HG03520 (cell line): ENCODE results near the gene ZNF81.
"Not testable (repeated sequence)": the region's sequence is repeated elsewhere in the genome, so short reads cannot be mapped to it uniquely, and the experiment has no call there.

Experiments
- ATAC-seq: cut with Tn5 transposase; IDR thresholded peaks from one replicate; pipeline ENCODE4 v1.9.1; 2021; ENCODE audit warnings: mild to moderate bottlenecking, moderate library complexity; ENCODE audit not compliant: unreplicated experiment

ZNF81 gene

GRCh38 chrX:47843363-47843762, 6.7 kb downstream of the ZNF81 start:
- ATAC-seq: no peak

DNA sequence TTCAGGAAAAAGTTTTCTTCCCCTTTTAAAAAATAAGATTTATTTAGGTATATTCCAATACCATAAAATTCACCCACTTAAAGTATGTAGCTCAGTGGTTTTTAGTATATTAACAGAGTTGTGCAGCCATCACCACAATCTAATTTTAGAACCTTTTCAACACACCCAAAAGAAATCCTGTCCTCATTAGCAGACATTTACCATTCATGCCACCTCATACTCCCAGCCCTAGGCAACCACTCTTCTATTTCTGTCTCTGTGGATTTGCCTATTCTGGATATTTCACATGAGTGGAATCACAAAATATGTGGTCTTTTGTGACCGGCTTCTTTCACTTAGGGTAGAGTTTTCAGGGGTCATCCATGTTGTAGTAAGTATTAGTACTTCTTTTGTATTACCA, 7.4 kb downstream of the ZNF81 start:
- no peak for ATAC-seq

DNA sequence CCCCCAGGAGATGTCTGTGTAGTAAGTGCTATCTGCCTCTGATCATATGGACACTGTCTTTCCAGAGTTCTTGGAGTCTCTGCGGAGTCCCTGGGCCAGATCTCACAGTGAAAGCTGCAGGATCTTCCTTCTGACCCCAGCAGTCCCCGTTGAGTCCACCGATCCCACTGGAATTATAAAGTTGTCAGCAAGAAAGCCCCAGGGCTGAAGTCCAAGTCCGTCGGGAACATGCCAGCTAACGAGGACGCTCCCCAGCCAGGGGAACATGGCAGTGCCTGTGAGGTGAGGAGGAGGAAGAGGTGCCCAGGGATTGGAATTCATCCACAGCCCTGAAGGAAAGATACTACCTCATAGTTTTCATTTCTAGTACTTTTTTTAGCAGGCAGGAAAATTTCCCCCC, 9.3 kb downstream of the ZNF81 start:
- no peak for ATAC-seq

DNA sequence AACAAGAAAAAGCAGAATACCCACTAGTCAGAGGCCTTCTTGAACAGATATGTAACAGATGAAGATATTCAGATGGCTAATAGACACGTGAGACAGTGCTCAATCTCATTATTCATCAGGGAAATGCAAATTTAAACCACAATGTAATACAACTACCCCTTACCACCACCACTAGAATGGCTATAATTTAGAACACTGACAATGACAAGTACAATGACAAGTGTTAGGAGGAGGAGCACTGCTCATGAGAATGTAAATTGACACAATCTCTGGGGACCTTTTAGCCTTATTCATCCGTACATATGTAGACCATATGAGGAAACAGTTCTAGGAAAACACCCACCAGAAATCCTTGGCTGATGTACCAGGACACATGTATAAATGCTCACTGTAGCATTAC, 13.1 kb downstream of the ZNF81 start:
- ATAC-seq: no peak

DNA sequence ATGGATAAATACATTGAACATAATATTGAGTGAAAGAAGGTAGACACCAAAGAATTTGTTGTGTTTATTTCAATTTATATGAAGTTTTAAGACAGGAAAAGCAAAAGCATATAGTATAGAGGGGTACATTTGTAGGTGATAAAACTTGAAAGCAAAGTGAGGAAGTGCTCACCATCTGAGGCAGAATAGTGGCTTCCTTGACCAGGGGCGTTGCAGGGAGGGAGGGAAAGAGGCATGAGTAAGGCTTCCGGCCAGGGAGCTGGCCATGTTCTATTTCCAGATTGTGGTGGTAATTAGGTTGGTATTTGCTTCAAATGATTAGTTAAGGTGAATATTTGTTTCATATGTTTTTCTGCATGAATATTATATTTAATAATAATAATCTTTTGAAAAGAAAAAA, 13.7 kb downstream of the ZNF81 start:
- ATAC-seq: not testable (repeated sequence)

GRCh38 chrX:47850901-47851300, 14.2 kb downstream of the ZNF81 start:
- ATAC-seq: no peak

DNA sequence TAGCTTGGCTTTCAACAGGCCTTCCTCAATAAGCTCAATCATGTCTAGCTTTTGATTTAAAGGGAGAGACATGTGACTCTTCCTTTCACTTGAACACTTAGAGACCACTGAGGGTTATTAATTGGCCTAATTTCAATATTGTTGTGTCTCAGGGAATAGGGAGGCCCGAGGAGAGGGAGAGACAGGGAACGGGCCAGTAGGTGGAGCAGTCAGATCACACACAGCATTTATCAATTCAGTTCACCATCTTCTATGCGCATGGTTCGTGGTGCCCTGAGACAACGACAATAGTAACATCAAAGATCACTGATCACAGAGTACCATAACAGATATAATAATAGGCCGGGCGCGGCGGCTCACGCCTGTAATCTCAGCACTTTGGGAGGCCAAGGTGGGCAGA, 17.8 kb downstream of the ZNF81 start:
- ATAC-seq: no peak

DNA sequence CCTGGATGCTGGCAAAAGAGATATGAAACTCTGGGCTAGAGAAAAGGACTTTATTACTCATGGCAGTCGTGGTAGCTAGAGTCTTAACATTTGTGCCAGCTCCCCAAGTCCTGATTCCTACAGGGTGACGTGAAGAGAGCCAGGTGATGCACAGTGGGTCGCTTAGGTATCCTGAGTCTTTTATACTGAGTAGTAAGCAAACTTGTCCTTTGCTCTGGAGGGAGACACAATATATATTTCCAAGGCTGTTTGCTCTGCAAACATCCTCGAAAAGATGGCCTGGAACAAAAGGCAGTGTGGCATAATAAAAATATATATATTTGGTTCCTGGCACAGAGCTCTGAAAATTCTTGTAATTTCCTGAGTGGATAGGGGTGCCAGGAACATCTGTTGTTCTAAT, 23.0 kb downstream of the ZNF81 start:
- ATAC-seq: no peak

DNA sequence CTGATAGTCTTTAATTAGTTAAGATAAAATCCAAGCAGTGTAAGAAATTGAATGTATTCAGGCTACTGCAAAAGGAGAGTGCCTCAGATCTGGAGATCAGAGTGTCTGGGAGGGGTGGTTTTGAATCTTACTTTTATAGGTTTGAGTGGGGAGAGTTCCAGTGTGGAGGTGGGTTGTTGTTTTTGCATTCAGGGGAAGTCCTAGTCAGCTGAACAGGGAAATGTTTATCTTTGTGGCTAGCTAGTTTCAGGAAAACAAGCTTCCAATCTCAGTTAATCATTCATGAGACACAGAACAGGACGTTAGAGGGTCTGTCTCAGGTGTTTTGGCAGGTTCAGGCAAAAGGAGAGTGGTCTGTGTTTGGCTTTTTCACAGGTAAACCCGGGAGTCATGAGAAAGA, 26.0 kb downstream of the ZNF81 start:
- ATAC-seq: no peak

- ATAC-seq: no peak
Measured at GRCh38 chrX:47863187-47863586, 26.5 kb downstream of the ZNF81 start.

- ATAC-seq: no peak
Measured at GRCh38 chrX:47864300-47864699, 27.6 kb downstream of the ZNF81 start.

DNA sequence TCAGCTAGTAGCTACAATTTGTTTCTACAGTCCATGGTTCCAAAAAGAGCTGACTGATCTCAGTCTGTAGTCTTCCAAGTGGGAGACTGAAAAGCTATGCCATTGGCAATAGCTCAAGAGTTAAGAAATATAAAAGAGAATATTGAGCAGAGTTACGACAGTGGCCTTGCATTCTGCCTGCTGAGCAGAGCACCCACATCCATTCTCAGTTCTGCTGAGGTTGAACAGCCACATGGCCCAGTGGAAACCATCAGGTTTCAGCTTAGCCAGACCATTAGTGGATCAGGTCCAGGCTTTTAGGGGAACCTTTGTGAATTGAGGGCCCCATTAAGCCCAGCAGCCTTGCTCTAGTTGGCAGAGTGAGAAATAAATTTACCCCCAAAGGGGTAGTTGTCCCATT, 28.1 kb downstream of the ZNF81 start:
- ATAC-seq: no peak

- no peak for ATAC-seq
Measured at GRCh38 chrX:47873123-47873522, 36.4 kb downstream of the ZNF81 start.

DNA sequence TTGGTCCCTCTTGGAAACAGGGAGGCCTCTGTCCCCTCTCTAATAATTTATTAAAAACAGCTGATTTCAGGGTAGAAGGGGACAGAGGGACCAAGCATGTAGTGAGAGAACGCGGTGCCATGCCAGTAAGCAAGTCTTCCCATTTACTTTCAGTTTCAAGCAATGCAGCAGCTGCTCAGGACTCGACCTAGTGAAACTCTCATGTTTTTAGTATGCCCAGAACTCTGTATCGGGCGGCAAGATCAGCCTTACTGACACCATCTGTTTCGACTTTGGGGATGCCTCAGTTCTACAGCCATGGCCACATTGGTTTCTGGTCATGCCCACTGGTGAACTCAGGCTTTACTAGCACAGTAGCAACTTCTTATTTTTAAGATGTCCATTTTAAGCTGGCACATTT, 40.6 kb downstream of the ZNF81 start:
- no peak for ATAC-seq

DNA sequence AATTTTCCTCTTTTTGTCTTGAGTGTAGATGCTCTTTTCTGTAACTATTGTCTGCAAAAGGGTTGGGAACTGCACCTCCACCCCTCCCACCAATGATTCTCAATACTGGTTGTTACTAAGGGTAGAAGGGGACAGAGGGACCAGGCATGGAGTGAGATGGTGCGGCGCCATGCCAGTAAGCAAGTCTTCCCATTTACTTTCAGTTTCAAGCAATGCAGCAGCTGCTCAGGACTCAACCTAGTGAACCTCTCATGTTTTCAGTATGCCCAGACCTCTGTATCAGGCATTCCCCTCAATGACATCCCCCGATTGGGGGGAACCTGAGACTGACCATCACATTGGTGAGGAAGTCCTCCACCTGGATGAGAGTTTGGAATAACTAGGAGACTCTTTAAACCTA, 41.5 kb downstream of the ZNF81 start:
- no peak for ATAC-seq

- no peak for ATAC-seq
Measured at GRCh38 chrX:47879463-47879862, 42.8 kb downstream of the ZNF81 start.

GRCh38 chrX:47880927-47881326, 44.2 kb downstream of the ZNF81 start:
- no peak for ATAC-seq

DNA sequence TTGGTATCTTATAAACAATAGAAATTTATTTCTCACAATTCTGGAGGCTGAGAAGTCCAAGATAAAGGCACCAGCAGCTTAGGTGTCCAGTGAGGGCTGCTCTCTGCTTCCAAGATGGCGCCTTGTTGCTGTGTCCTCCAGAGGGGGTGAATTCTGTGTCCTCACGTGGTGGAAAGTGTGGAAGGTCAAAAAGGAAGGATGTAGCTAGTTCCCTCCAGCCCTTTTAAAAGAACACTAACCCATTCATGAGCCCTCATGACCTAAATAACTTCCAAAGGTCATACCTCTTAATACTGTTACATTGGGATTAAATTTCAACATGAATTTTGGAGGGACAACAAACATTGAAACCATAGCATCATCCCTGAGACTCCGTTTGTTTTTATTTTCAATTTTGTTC, 48.8 kb downstream of the ZNF81 start:
- ATAC-seq: no peak

GRCh38 chrX:47898024-47898423, 61.3 kb downstream of the ZNF81 start:
- ATAC-seq: no peak

DNA sequence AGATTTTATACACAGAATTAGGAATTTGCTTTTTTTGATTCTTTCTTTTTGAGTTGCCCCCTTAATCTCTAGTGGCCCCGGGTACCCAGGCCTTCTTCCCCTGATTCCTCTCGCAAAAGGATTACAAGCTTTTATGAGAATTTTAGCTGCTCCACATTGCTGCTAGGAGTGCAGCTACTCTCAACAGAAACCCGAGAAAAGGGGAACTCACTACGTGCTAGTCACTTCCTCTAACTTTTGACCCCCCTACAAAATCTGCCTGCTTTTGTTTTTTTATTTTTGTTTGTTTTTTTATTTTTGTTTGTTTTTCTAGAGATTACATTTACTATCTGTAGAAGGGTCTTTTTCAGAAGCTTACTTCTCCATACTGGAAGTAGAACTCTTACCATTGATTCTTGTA, 64.1 kb downstream of the ZNF81 start:
- no peak for ATAC-seq

GRCh38 chrX:47902161-47902560, 65.5 kb downstream of the ZNF81 start:
- ATAC-seq: no peak

DNA sequence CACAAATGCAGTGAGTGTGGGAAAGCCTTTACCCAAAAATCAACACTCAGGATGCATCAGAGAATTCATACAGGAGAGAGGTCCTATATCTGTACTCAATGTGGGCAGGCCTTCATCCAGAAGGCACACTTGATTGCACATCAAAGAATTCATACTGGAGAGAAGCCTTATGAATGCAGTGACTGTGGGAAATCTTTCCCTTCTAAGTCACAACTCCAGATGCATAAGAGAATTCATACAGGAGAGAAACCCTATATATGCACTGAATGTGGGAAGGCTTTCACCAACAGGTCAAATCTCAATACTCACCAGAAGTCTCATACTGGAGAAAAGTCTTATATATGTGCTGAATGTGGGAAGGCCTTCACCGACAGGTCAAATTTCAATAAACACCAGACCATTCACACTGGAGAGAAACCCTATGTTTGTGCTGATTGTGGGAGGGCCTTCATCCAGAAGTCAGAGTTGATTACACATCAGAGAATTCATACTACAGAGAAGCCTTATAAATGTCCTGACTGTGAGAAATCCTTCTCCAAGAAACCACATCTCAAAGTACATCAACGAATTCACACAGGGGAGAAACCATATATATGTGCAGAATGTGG, 79.3 kb downstream of the ZNF81 start:
- ATAC-seq: no peak

DNA sequence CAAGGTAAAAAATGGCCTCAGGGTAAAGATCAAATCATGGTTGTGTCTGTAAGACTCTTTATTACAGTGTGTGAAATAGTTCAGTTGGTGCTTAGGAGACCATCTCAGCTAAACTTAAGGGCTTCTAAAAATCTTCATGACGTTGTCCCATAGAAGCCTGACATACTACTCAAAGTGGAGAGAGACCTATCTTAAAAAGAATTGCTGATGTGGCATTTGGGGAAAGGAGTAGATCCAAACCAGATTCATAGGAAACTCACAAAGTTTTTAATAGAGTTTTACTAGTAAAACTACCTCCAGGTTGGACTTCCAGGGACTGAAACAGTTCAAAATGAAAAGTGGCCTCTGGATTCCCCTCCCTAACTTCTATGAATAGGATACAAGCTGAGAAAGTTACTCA, 81.6 kb downstream of the ZNF81 start:
- no peak for ATAC-seq

DNA sequence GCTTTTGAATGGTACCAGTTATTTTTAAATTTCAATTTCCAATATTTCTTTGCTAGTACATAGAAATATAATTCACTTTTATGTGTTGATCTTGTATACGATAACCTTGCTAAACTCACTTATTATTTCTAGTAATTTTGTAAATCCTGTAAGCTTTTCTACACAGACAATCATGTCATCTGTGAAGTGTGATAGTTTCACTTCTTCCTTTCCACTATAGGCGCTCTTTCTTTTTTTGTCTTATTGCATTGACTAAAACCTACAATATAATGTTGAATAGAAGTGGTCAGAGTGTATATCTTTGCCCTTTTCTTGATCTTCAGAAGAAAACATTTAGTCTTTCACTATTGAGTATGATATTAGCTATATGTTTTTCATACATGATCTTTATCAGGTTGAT, 90.5 kb downstream of the ZNF81 start:
- no peak for ATAC-seq
